ENCODE measurements around the gene DLG1. TPM values are rescaled to one million over a fixed set of nuclear protein-coding genes. Genes with fewer than 3 reads are reported as not detected.

The DLG1 gene
- total and polyA plus RNA-seq, 2 of the 4 experiments (the other 2 are of a cell fraction) = 21.2 to 57.7 TPM

GRCh38 chr3:197042539-197042938 is 255.9 kb downstream of the DLG1 start:
- H4K20me1 ChIP-seq (ENCODE audit: insufficient read depth, low read length) = no peaks in the 10 kb centered on the region
- no peaks in the 10 kb centered on the region for H3K9me3 ChIP-seq (ENCODE audit: control insufficient read depth, insufficient read depth, low read length)
- H3K4ac ChIP-seq (ENCODE audit: low read depth, low read length) = no peak overlapping the region
- intact Hi-C loops (cut with micrococcal nuclease) (no loop called here), dilution Hi-C loops (cut with HindIII; ENCODE audit: low sequenced_read_pairs, unreplicated experiment) (no loop called here), in situ Hi-C loops (cut with MboI; ENCODE audit: low sequenced_read_pairs) (no loop called here)
- CTCF ChIA-PET = interaction anchor here (0.6 kb wide), 1 partner anchor 82 kb away, joined by 3 read pairs; no protein-coding TSS in a partner anchor
- peaks cover 7% of the 10 kb centered on the region for H3K36me3 ChIP-seq (ENCODE audit: control insufficient read depth, insufficient read depth, low read length)
- H3K14ac ChIP-seq (replicated peaks; ENCODE audit: low read depth, low read length) = no peak overlapping the region
- H2AFZ ChIP-seq (replicated peaks; ENCODE audit: low read length, poor library complexity) = no peak overlapping the region
- H3K23ac ChIP-seq (ENCODE audit: low read depth, low read length) = no peak overlapping the region
- H3K27ac ChIP-seq (ENCODE audit: insufficient read depth, low read length) = no peak overlapping the region
- H4K5ac ChIP-seq (ENCODE audit: low read depth, low read length) = no peak overlapping the region
- no peak overlapping the region for H2BK15ac ChIP-seq (ENCODE audit: low read depth, low read length)
- no peak overlapping the region for H3K18ac ChIP-seq (ENCODE audit: low read depth, low read length)
- H3K4me1 ChIP-seq (ENCODE audit: control insufficient read depth, insufficient read depth, low read length) = no peaks in the 10 kb centered on the region
- DNase-seq = no peak
- no peak overlapping the region for H4K91ac ChIP-seq (ENCODE audit: insufficient read depth, low read depth, low read length)
- H3K56ac ChIP-seq (ENCODE audit: extremely low read depth, insufficient read depth, low read length) = no peak overlapping the region
- no peaks in the 10 kb centered on the region; a peak in 1 of 4 replicates for H3K79me1 ChIP-seq (ENCODE audit: low read depth in 1 of 2, low read length in 2 of 2)
- no peak overlapping the region for H2BK20ac ChIP-seq (ENCODE audit: low read depth, low read length)
- POLR2A ChIA-PET (ENCODE audit: unreplicated experiment) = no interaction called here
- ATAC-seq (ENCODE audit: low read depth) = no peak
- H3K9ac ChIP-seq (ENCODE audit: low read depth, low read length) = no peak overlapping the region
- H3K4me2 ChIP-seq (ENCODE audit: low read depth, low read length) = no peak overlapping the region
- no peak overlapping the region for H2AK9ac ChIP-seq (replicated peaks; ENCODE audit: low read depth, low read length, poor library complexity)
- no peak overlapping the region for H2AK5ac ChIP-seq (ENCODE audit: low read depth, low read length)
- no peak overlapping the region for H2BK5ac ChIP-seq (ENCODE audit: low read depth, low read length, poor library complexity, severe bottlenecking)
- no peak for TF ChIP-seq POLR2A (IDR thresholded peaks at IDR 0.05; ENCODE audit: low read depth, low read length)
- TF ChIP-seq MAZ (IDR thresholded peaks at IDR 0.05; ENCODE audit: borderline replicate concordance, low read depth, low read length) = no peak
- TF ChIP-seq ELK1 (IDR thresholded peaks at IDR 0.05; ENCODE audit: borderline replicate concordance, low read depth, low read length) = no peak
- TF ChIP-seq RCOR1 (IDR thresholded peaks at IDR 0.05; ENCODE audit: insufficient replicate concordance, low read length) = no peak
- no peak for TF ChIP-seq NFE2L2 (IDR thresholded peaks at IDR 0.05; ENCODE audit: low read depth, low read length)
- no peak for TF ChIP-seq BHLHE40 (IDR thresholded peaks at IDR 0.05; ENCODE audit: low read depth, low read length)
- TF ChIP-seq RFX5 (IDR thresholded peaks at IDR 0.05; ENCODE audit: low read depth, low read length) = no peak
- no peak for TF ChIP-seq CHD1 (IDR thresholded peaks at IDR 0.05; ENCODE audit: low read depth, low read length)
- TF ChIP-seq CEBPB (IDR thresholded peaks at IDR 0.05; ENCODE audit: low read depth, low read length) = no peak
- TF ChIP-seq SMC3 (IDR thresholded peaks at IDR 0.05; ENCODE audit: low read depth, low read length) = no peak
- no peak for TF ChIP-seq CTCF (conservative IDR thresholded peaks at IDR 0.05; ENCODE audit: low read depth, low read length)
- TF ChIP-seq MAFK (IDR thresholded peaks at IDR 0.05; ENCODE audit: low read depth, low read length) = no peak
- TF ChIP-seq USF2 (IDR thresholded peaks at IDR 0.05; ENCODE audit: low read depth, low read length) = no peak
- TF ChIP-seq RAD21 (IDR thresholded peaks at IDR 0.05; ENCODE audit: low read length) = no peak
- no peak for TF ChIP-seq FOS (IDR thresholded peaks at IDR 0.05; ENCODE audit: low read depth, low read length)
- no peak for TF ChIP-seq MXI1 (IDR thresholded peaks at IDR 0.05; ENCODE audit: borderline replicate concordance, low read depth, low read length)
- no peak overlapping the region for H2BK120ac ChIP-seq (ENCODE audit: low read depth, low read length)
- no CpG with 5 or more reads among the region's 4 CpGs for WGBS, 2 experiments (ENCODE audit: extremely low coverage in 2 of 2, insufficient read length in 1 of 2)
- no peak overlapping the region for H3K4me3 ChIP-seq (ENCODE audit: insufficient read depth, low read depth, low read length)
- BruUV-seq (replicated peaks) = no TSS peak
- no peak overlapping the region for H4K8ac ChIP-seq (ENCODE audit: low read depth in 2 of 2, low read length in 2 of 2)
- no peaks in the 10 kb centered on the region for H3K27me3 ChIP-seq (ENCODE audit: control insufficient read depth, insufficient read depth, low read length)
- no peaks in the 10 kb centered on the region for H3K9me1 ChIP-seq (ENCODE audit: insufficient read depth, low read length)

Data from IMR-90 (cell line).